Upper lobe of left lung (tissue), 6 donors: ENCODE data around the gene SH2D6. TPM values are rescaled to one million over a fixed set of nuclear protein-coding genes. Genes with fewer than 3 reads are reported as not detected.

Experiments
- ATAC-seq, 2 donors: fragments of 200-7000 bp; cut with Tn5 transposase; one replicate each; pipeline ENCODE4 v1.9.1; 2022; ENCODE audit warnings: mild to moderate bottlenecking in 2 of 2, moderate library complexity in 2 of 2; ENCODE audit not compliant: low FRiP score in 2 of 2
- DNase-seq, 2 donors: peaks; one replicate each; pipeline ENCODE4 v3.0.0-alpha.2; 2019 to 2020
- H3K27ac ChIP-seq, 4 donors: fragments of 200-600 bp; sonication (generic); one replicate each; pipeline ENCODE4 v1.5.1; 2016 to 2019
- H3K27me3 ChIP-seq, 4 donors: fragments of 200-600 bp; sonication (generic); one replicate each; pipeline ENCODE4 v1.5.1; 2017 to 2019
- H3K36me3 ChIP-seq, 4 donors: fragments of 200-600 bp; sonication (generic); one replicate each; pipeline ENCODE4 v1.5.1; 2016 to 2019
- H3K4me1 ChIP-seq, 4 donors: fragments of 200-600 bp; sonication (generic); one replicate each; pipeline ENCODE4 v1.5.1; 2018 to 2019
- H3K4me3 ChIP-seq, 4 donors: fragments of 200-600 bp; sonication (generic); one replicate each; pipeline ENCODE4 v1.5.1; 2017 to 2019; ENCODE audit warnings: mild to moderate bottlenecking in 2 of 4, moderate library complexity in 1 of 4
- H3K9me3 ChIP-seq, 4 donors: fragments of 200-600 bp; sonication (generic); one replicate each; pipeline ENCODE4 v1.5.1; 2018 to 2019
- CTCF ChIP-seq, 6 experiments: fragments of 450-650 bp in 4 of 6; fragments of 200-600 bp in 2 of 6; sonication (generic) in 2 of 6; IDR thresholded peaks; one replicate each; pipeline ENCODE4 v1.5.1; 2016 to 2019; ENCODE audit warnings: antibody characterized with exemption in 6 of 6
- EP300 ChIP-seq, 4 donors: sonication (generic); formaldehyde crosslinking; IDR thresholded peaks; one replicate each; pipeline ENCODE4 v1.5.1; 2017; ENCODE audit warnings: antibody characterized with exemption in 4 of 4, control low read depth in 2 of 4
- POLR2A ChIP-seq, 4 donors: fragments of 450-650 bp; IDR thresholded peaks; one replicate each; pipeline ENCODE4 v1.5.1; 2016 to 2017; ENCODE audit warnings: antibody characterized with exemption in 4 of 4, mild to moderate bottlenecking in 2 of 4
- POLR2AphosphoS5 ChIP-seq, 2 donors: sonication (generic); formaldehyde crosslinking; IDR thresholded peaks; one replicate each; pipeline ENCODE4 v1.5.1; 2017; ENCODE audit warnings: antibody characterized with exemption in 2 of 2
- WGBS, 2 donors: methylation state at CpG; one replicate each; pipeline ENCODE4 v1.1.5; 2017 to 2018; 5-methylcytosine and 5-hydroxymethylcytosine counted together
- total RNA-seq, 6 donors: library from RNA; depleted of rRNA in 4 of 6; stranded (reverse); fragments of >200 nt in 4 of 6; gene quantifications; one replicate each; pipeline versions ENCODE4 v1.1.0 to v1.2.1, GENCODE V29; 2016 to 2021
- donor health status: DM: no; HTN: no; CAD: no; lungs with moderate emphysema.
- donor health status: DM: no; HTN: yes; CAD: no; lungs with severe emphysema.

Gene SH2D6
- total RNA-seq, 6 donors from 2014 or later = 0.51 TPM; not detected in 5

DNA sequence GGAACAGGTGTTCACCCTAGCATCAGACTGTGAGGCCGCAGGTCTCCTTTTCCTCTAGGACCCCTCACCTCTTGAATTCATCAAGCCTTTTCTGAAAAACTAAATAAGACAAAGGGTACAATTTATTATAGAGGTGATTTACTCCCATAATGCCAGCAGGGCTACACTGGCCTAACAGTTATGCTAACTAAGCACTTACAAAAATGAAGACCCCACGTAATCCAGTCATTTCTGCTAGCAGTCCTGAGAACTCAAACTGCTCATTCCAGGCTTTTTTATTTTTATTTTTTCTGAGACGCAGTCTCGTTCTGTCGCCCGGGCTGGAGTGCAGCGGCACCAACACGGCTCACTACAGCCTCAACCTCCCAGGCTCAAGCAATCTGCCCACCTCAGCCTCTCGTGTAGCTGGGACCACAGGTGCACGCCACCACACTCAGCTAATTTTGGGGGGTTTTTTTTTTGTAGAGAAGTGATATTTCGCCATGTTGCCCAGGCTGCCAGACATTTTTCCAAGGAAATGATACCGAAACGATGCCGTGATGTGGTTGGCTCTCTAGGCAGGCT is 22.5 kb upstream of the SH2D6 start:
- TF ChIP-seq CTCF (IDR thresholded peaks at IDR 0.05) = no peak
- no peak for TF ChIP-seq POLR2AphosphoS5 (IDR thresholded peaks at IDR 0.05)
- TF ChIP-seq POLR2A (IDR thresholded peaks at IDR 0.05) = no peak
- TF ChIP-seq EP300 (IDR thresholded peaks at IDR 0.05) = no peak
- H3K9me3 ChIP-seq = no peaks in the 10 kb centered on the region
- H3K4me1 ChIP-seq = peaks cover 0 to 14% (median 6%) of the 10 kb centered on the region in 4 donors
- peaks cover 0 to 68% (median 41%) of the 10 kb centered on the region in 4 donors for H3K36me3 ChIP-seq
- DNase-seq (no peak), ATAC-seq (no peak)
- H3K4me3 ChIP-seq = no peak overlapping the region
- H3K27ac ChIP-seq = peak overlapping the region in 2 of 4 donors; percentile 56 to 58
- H3K27me3 ChIP-seq = no peaks in the 10 kb centered on the region
- 84 to 85% methylated on average over 14 of the region's 14 CpGs for WGBS, 2 donors

DNA sequence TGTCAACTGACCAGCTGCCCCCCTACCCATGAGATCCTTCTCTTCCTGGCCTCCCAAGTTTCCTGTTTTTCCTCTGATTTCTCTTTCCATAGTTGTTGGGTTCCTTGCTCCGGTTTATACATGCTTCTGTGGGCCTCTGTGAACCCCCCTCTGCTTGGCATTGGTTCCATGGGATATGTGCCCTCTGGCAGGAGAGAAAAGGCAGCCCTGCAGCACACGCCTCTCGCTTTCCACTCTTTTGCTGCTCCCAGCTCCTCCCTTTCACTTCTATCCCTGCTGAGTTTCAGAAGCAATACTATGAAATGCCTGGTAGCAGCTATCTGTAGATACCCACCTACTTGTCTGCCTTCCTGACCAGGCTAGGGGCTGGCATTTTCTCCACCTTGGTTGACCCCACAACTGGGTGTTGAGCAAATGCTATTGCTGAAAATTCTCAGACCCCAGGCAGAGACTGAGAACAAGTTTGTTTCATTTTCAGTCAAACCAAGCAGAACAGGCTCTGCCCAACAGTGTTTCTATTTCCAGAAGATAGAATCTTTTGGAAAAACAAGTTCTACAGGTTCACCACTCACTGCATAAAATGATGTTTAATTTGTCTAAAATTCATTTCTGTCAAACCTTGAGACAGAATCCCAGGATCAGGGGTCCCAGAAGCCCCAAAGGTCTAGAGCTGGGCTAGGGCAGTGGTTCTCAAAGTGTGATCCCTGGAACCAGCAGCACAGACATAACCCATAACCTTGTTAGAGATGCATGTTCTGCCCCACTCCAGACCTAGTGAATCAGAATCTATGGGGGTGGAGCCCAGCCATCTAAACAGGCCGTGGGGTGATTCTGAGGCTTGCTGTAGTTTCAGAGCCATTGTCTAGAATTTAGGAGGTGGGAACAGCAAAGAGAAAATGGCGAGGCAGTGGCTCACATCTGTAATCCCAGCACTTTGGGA is 21.7 kb upstream of the SH2D6 start:
- TF ChIP-seq CTCF (IDR thresholded peaks at IDR 0.05) (no peak), POLR2A (IDR thresholded peaks at IDR 0.05) (no peak), EP300 (IDR thresholded peaks at IDR 0.05) (no peak), POLR2AphosphoS5 (IDR thresholded peaks at IDR 0.05) (no peak)
- no peak for ATAC-seq
- Histone ChIP-seq H3K36me3 (peaks cover 0 to 68% (median 38%) of the 10 kb centered on the region in 4 donors), H3K9me3 (no peaks in the 10 kb centered on the region), H3K27ac (peak overlapping the region; percentile 7 to 58 (median 43)), H3K4me1 (peaks cover 0 to 14% (median 6%) of the 10 kb centered on the region in 4 donors), H3K4me3 (peak overlapping the region in 1 of 4 donors; percentile 10), H3K27me3 (no peaks in the 10 kb centered on the region)
- DNase-seq = no peak
- 61 to 63% methylated on average over 5 of the region's 5 CpGs for WGBS, 2 donors

DNA sequence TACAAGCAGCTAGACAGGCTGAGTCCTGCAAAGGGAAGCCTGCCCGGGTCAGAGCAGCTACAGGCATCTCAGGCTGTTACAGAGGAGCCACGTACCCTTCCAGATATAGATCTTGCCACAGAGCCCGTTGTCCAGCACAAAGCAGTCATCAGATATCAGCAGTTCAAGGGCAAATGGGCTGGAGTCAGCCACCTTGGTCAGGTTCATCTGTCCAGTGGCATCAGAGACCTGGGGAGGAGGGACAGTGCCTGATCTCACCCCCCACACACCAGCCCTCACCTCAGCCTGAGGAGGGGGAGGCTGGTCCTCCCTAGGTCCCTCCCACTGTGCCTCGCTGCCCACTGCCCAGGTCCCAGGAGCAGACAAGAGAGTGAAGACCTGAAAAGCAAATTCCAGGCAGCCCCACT is 20.6 kb upstream of the SH2D6 start:
- Histone ChIP-seq H3K4me3 (no peak overlapping the region), H3K9me3 (no peaks in the 10 kb centered on the region), H3K36me3 (peaks cover 0 to 63% (median 33%) of the 10 kb centered on the region in 4 donors), H3K27me3 (no peaks in the 10 kb centered on the region), H3K4me1 (peaks cover 0 to 14% (median 5%) of the 10 kb centered on the region in 4 donors), H3K27ac (peak overlapping the region in 1 of 4 donors; percentile 7)
- no peak for TF ChIP-seq POLR2A (IDR thresholded peaks at IDR 0.05)
- TF ChIP-seq POLR2AphosphoS5 (IDR thresholded peaks at IDR 0.05) = no peak
- no peak for TF ChIP-seq EP300 (IDR thresholded peaks at IDR 0.05)
- WGBS, 2 donors = 79 to 83% methylated on average over 2 to 3 of the region's 4 CpGs
- no peak for DNase-seq
- no peak for ATAC-seq

GRCh38 chr2:85398426-85399182 is 19.9 kb upstream of the SH2D6 start:
- DNase-seq (peak in 1 of 2 donors; percentile 44), ATAC-seq (peak in 1 of 2 donors; percentile 26)
- Histone ChIP-seq H3K27ac (no peak overlapping the region), H3K36me3 (peaks cover 0 to 56% (median 33%) of the 10 kb centered on the region in 4 donors), H3K9me3 (no peaks in the 10 kb centered on the region), H3K4me1 (peaks cover 0 to 14% (median 5%) of the 10 kb centered on the region in 4 donors), H3K4me3 (no peak overlapping the region), H3K27me3 (no peaks in the 10 kb centered on the region)
- WGBS, 2 donors = 96 to 97% methylated on average over 3 to 8 of the region's 8 CpGs
- TF ChIP-seq CTCF (IDR thresholded peaks at IDR 0.05) (no peak), POLR2AphosphoS5 (IDR thresholded peaks at IDR 0.05) (no peak), POLR2A (IDR thresholded peaks at IDR 0.05) (no peak), EP300 (IDR thresholded peaks at IDR 0.05) (no peak)

DNA sequence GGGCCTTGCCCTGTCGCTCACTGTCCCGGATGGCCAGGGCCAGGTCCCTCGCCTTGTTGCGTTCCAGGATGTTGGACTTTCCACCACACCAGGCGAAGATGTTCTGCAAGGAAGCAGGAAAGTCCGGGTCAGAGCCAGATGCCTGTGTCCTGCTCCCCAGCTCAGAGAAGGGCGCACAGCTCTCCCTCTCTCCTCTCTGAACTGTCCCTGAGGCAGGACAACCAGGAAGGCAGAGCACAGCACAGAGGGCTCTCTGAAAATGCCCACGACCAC is 19.4 kb upstream of the SH2D6 start:
- Histone ChIP-seq H3K4me3 (no peak overlapping the region), H3K27me3 (no peaks in the 10 kb centered on the region), H3K4me1 (peaks cover 0 to 14% (median 5%) of the 10 kb centered on the region in 4 donors), H3K36me3 (peaks cover 0 to 51% (median 31%) of the 10 kb centered on the region in 4 donors), H3K9me3 (no peaks in the 10 kb centered on the region), H3K27ac (no peak overlapping the region)
- TF ChIP-seq POLR2A (IDR thresholded peaks at IDR 0.05) (no peak), POLR2AphosphoS5 (IDR thresholded peaks at IDR 0.05) (no peak), EP300 (IDR thresholded peaks at IDR 0.05) (no peak), CTCF (IDR thresholded peaks at IDR 0.05) (no peak)
- no peak for ATAC-seq
- no peak for DNase-seq
- 93 to 95% methylated on average over 5 to 7 of the region's 8 CpGs for WGBS, 2 donors
